ENCODE measurements around the gene CENPL.

The CENPL gene, protein sequence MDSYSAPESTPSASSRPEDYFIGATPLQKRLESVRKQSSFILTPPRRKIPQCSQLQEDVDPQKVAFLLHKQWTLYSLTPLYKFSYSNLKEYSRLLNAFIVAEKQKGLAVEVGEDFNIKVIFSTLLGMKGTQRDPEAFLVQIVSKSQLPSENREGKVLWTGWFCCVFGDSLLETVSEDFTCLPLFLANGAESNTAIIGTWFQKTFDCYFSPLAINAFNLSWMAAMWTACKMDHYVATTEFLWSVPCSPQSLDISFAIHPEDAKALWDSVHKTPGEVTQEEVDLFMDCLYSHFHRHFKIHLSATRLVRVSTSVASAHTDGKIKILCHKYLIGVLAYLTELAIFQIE

GRCh38 chr1:173824315-173825081 is at the start of gene CENPL, which contains the start of gene DARS2:
Gene CENPL (minus strand): TSS chr1:173824883. CDS start chr1:173811299, 13,584 bp downstream.
Gene DARS2 (plus strand): TSS chr1:173824673. CDS start chr1:173825230, 557 bp downstream.
- Mint-ChIP-seq H3K9me3 (no peaks in the 10 kb centered on the region), H3K27me3 (no peaks in the 10 kb centered on the region), H3K36me3 (ENCODE audit: low read depth) (peaks cover 72% of the 10 kb centered on the region), H3K27ac (peak within 1 kb of the TSS; percentile 100), H3K4me1 (ENCODE audit: low read depth) (peaks cover 60% of the 10 kb centered on the region), H3K4me3 (peak within 1 kb of the TSS; percentile 97)
- peak; percentile 91 for DNase-seq

- H3K4me3 Mint-ChIP-seq, result peak overlapping the region; percentile 26
- no peak for DNase-seq
- H3K4me1 Mint-ChIP-seq (ENCODE audit: low read depth), result peaks cover 47% of the 10 kb centered on the region
- H3K27ac Mint-ChIP-seq, result peak overlapping the region; percentile 79
- H3K9me3 Mint-ChIP-seq, result no peaks in the 10 kb centered on the region
- no peaks in the 10 kb centered on the region for H3K27me3 Mint-ChIP-seq
- H3K36me3 Mint-ChIP-seq (ENCODE audit: low read depth), result peaks cover 68% of the 10 kb centered on the region
These were observed 46.8 kb upstream of the CENPL start for GRCh38 chr1:173871500-173871899.

DNA sequence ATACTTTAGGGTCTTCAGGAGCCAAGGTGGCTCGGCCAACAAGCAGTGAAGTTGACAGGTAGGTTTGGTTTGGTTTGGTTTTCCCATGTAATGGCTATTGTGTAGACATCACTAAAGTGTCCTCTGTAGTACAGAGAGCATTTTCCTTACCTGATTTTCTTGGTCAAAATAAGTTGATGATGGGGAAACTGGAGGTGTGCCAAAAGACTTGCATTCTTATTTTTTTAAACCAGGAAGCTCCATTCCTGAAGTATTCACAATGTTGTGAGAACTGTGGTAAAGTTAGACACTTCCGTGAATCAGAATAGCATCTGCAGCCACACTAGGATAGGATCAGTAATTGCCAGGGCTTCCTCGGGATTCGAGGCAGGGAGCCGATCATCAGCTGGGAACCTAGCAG is 46.4 kb upstream of the CENPL start:
- no peak for DNase-seq
- H3K27ac Mint-ChIP-seq, result peak overlapping the region; percentile 80
- H3K9me3 Mint-ChIP-seq, result no peaks in the 10 kb centered on the region
- peaks cover 68% of the 10 kb centered on the region for H3K36me3 Mint-ChIP-seq (ENCODE audit: low read depth)
- H3K27me3 Mint-ChIP-seq, result no peaks in the 10 kb centered on the region
- peaks cover 49% of the 10 kb centered on the region for H3K4me1 Mint-ChIP-seq (ENCODE audit: low read depth)
- H3K4me3 Mint-ChIP-seq, result peak overlapping the region; percentile 97

- Mint-ChIP-seq H3K36me3 (ENCODE audit: low read depth) (peaks cover 68% of the 10 kb centered on the region), H3K4me1 (ENCODE audit: low read depth) (peaks cover 53% of the 10 kb centered on the region), H3K27me3 (no peaks in the 10 kb centered on the region), H3K4me3 (peak overlapping the region; percentile 97), H3K27ac (peak overlapping the region; percentile 80), H3K9me3 (no peaks in the 10 kb centered on the region)
- no peak for DNase-seq
These were observed 45.8 kb upstream of the CENPL start for GRCh38 chr1:173870252-173871075.

- Mint-ChIP-seq H3K4me3 (peak overlapping the region; percentile 97), H3K4me1 (ENCODE audit: low read depth) (peaks cover 63% of the 10 kb centered on the region), H3K36me3 (ENCODE audit: low read depth) (peaks cover 74% of the 10 kb centered on the region), H3K9me3 (no peaks in the 10 kb centered on the region), H3K27ac (peak overlapping the region; percentile 100), H3K27me3 (no peaks in the 10 kb centered on the region)
- no peak for DNase-seq
These were observed 44.3 kb upstream of the CENPL start for GRCh38 chr1:173869021-173869359.

DNA sequence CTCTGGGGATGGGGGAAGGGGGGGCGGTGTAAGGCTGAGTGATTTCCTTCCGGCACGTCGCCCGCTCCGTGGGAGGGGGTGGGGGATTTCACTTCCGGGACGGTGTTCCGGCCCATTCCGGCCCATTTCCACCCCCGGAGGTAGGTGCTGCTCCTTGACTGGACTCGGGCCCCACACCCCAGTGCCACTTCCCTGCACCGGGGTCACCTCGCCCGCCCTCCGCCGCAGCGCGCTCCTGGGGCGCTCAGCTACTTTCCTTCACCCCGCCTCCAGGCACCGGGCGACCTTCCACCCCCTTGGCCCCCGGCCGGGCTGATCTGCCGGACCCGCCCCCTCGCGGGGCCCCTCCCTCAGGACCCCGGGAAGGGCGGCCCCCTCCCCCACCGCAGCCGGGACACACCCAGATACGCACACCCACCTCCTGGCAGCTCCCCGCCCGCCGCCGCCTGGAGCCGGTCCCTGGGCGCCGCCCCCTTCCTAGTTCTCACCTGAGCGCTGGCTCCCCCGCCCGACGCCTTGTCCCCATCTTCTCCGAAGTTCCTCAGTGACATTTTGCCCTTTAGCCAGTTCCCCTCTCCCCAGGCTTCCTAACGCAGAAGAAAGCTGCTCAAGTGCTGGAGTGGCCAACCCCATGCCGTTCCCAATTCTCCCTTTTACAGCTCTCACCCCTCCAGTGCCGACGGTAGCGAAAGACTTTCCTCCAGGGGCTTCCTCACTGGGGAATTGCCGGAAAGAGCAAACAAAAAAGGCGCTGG is 43.8 kb upstream of the CENPL start, which contains the start of gene ZBTB37:
ZBTB37 (plus strand) TSS at position 115 of the 755 bp plus-strand sequence. CDS start 1,846 bp downstream, outside the sequence.
- H3K4me3 Mint-ChIP-seq, result peak within 1 kb of the TSS; percentile 97
- no peaks in the 10 kb centered on the region for H3K27me3 Mint-ChIP-seq
- DNase-seq, result peak; percentile 96
- no peaks in the 10 kb centered on the region for H3K9me3 Mint-ChIP-seq
- H3K4me1 Mint-ChIP-seq (ENCODE audit: low read depth), result peaks cover 68% of the 10 kb centered on the region
- peaks cover 74% of the 10 kb centered on the region for H3K36me3 Mint-ChIP-seq (ENCODE audit: low read depth)
- peak within 1 kb of the TSS; percentile 100 for H3K27ac Mint-ChIP-seq

DNA sequence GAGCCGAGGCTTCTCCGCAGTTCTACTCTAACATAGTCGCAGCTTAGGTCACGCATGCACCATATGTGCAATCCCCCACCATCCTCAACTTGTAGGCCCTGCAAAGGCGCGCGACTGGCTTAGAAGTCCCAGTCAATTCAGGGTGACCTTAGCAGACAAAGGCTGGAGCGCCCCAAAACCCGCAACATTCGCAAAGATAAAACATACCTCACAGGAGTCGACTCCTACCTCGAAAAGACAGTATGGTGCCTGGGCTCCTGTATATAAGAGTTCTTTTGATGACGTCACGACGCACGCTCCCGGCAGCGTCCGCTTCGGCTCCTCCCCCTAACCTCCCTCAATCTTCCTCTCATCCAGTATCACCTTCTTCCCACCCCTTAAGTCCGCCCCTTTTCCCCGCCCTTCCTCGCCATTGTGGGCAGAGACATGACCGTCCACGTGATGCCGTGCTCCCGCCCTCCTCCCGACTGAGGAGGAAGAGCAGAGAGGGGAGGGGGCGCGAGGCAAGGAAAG is 43.1 kb upstream of the CENPL start, which contains the start of gene GAS5:
GAS5 (minus strand) TSS at position 237 of the 513 bp plus-strand sequence.
- H3K36me3 Mint-ChIP-seq (ENCODE audit: low read depth), result peaks cover 74% of the 10 kb centered on the region
- no peaks in the 10 kb centered on the region for H3K27me3 Mint-ChIP-seq
- peak within 1 kb of the TSS; percentile 100 for H3K27ac Mint-ChIP-seq
- DNase-seq, result peak; percentile 99
- H3K9me3 Mint-ChIP-seq, result no peaks in the 10 kb centered on the region
- H3K4me1 Mint-ChIP-seq (ENCODE audit: low read depth), result peaks cover 63% of the 10 kb centered on the region
- peak within 1 kb of the TSS; percentile 97 for H3K4me3 Mint-ChIP-seq

GRCh38 chr1:173867141-173867752 is 42.6 kb upstream of the CENPL start:
- no peak for DNase-seq
- Mint-ChIP-seq H3K4me3 (peak overlapping the region; percentile 97), H3K27ac (peak overlapping the region; percentile 100), H3K27me3 (no peaks in the 10 kb centered on the region), H3K4me1 (ENCODE audit: low read depth) (peaks cover 62% of the 10 kb centered on the region), H3K9me3 (no peaks in the 10 kb centered on the region), H3K36me3 (ENCODE audit: low read depth) (peaks cover 75% of the 10 kb centered on the region)

DNA sequence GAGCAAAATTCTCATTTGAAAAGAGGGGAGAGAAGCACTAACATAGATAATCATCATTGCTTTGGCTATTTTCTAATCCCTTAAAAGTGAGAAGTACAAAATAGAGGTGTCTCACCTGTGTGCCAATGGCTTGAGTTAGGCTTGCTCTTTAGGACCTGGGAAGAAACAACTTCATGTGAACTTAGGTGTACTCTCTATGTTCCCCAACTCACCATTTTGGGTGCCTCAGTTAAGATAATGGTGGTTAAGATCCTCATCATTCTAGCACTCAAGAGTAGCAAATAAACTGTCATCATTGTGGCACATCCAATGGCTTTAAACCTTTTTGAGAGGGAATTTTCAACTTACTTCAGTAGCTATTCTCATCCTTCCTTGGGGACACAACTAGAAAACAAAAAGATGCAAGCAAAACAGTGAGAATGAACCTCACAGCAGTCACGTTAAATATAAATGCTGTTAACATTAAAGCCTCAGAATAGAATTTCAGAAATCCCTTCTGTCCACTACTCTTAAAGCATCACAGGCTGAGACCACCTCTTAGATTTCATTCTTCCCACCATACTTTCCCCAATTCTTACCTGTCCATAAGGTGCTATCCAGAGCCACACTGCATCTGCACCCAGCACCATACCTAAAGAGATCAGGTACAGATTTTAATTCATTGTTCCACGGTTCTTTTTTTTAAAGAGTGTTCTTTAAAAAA is 41.9 kb upstream of the CENPL start:
- peak overlapping the region; percentile 97 for H3K4me3 Mint-ChIP-seq
- H3K4me1 Mint-ChIP-seq (ENCODE audit: low read depth), result peaks cover 63% of the 10 kb centered on the region
- H3K36me3 Mint-ChIP-seq (ENCODE audit: low read depth), result peaks cover 79% of the 10 kb centered on the region
- peak overlapping the region; percentile 100 for H3K27ac Mint-ChIP-seq
- H3K27me3 Mint-ChIP-seq, result no peaks in the 10 kb centered on the region
- DNase-seq, result no peak
- H3K9me3 Mint-ChIP-seq, result no peaks in the 10 kb centered on the region

GRCh38 chr1:173865468-173866164 is 40.9 kb upstream of the CENPL start:
- Mint-ChIP-seq H3K27ac (peak overlapping the region; percentile 100), H3K36me3 (ENCODE audit: low read depth) (peaks cover 77% of the 10 kb centered on the region), H3K4me1 (ENCODE audit: low read depth) (peaks cover 54% of the 10 kb centered on the region), H3K4me3 (peak overlapping the region; percentile 97), H3K27me3 (no peaks in the 10 kb centered on the region), H3K9me3 (no peaks in the 10 kb centered on the region)
- no peak for DNase-seq

DNA sequence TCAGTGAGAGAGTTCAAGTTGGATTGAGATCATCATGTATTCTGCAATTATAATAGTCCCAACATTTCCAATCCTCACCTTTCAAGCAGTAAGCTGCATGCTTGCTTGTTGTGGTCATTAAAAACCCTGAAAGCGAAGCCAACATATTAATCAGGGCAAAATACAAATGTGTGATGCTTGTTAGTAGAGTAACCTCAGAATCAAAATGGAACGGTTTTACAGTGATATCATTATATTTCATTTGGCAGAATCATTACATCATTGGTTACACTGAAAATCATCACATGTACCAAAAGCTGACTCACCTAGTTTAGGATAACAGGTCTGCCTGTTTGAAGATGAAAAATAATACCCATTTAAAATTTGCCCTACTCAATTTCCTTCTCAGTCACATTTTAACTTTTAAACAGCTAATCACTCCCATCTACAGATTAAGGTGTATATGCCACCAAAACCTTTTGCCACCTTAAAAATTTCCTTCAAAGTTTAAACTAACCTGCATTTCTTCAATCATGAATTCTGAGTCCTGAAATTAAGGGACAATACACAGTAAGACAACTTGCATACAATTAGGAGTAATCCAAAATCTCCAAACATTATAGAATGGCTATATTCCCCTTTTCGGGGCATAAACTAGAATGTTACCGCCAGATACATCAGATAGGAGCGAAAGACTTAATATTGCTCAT is 39.6 kb upstream of the CENPL start:
- H3K9me3 Mint-ChIP-seq, result no peaks in the 10 kb centered on the region
- peaks cover 83% of the 10 kb centered on the region for H3K36me3 Mint-ChIP-seq (ENCODE audit: low read depth)
- H3K27ac Mint-ChIP-seq, result peak overlapping the region; percentile 100
- no peaks in the 10 kb centered on the region for H3K27me3 Mint-ChIP-seq
- no peak for DNase-seq
- H3K4me1 Mint-ChIP-seq (ENCODE audit: low read depth), result peaks cover 41% of the 10 kb centered on the region
- H3K4me3 Mint-ChIP-seq, result peak overlapping the region; percentile 97

Measured in activated T-cell treated with anti-CD3 and anti-CD28 coated beads, Interleukin-2, amount 50 U/mL, for 24 hours (primary cell).